NCI-H128 (cell line): Measurements from ENCODE around the gene MZF1.

Experiments used
- DNase-seq: peaks from one replicate; lab custom pipeline; 2025; ENCODE audit not compliant: unreplicated experiment; lab: John Stamatoyannopoulos, UW

The MZF1 gene

GRCh38 chr19:58570770-58571574 lies 2.2 kb downstream of the MZF1 start:
- DNase-seq = no peak

GRCh38 chr19:58569943-58570670 lies 3.0 kb downstream of the MZF1 start:
- DNase-seq = no peak

DNA sequence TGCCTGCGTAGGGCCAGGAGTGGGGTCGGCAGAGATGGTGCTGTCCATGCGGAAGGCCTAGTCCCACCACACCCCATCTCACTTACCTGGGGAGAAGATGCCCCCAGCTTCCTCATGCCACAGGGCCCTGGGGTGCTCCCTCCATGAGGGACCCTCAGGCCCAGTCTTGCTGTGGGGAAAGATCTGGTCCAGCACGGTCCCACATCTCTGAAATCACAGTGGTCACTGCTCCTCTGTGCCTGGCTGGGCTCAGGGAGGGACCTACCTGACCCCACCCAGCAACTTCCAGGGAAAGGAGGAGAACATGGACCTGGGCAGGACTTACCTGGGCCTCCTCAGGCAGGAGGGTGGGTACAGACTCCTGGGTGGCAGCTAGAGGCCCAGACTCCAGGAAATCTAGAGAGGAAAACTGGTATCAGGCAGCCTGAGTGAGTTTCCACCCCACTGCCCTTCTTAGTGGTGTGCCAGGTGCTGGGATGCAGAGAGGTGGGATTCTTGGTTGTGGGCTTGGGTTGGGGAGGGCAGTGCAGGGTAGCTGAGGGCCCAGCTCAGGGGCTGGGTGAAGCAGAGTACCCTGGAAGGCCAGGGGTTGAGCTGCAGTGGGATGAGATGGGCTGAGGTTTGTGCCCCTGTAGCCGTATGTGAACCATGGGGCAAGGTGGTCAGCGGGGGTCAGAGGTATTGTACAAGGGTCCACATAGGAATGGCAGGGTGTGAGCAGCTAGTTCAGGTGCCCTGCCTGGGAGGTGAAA lies 3.8 kb downstream of the MZF1 start:
- no peak for DNase-seq

- no peak for DNase-seq
Measured at GRCh38 chr19:58568453-58569130, 4.5 kb downstream of the MZF1 start.

- DNase-seq = no peak
Measured at GRCh38 chr19:58566989-58567388, 6.1 kb downstream of the MZF1 start.

DNA sequence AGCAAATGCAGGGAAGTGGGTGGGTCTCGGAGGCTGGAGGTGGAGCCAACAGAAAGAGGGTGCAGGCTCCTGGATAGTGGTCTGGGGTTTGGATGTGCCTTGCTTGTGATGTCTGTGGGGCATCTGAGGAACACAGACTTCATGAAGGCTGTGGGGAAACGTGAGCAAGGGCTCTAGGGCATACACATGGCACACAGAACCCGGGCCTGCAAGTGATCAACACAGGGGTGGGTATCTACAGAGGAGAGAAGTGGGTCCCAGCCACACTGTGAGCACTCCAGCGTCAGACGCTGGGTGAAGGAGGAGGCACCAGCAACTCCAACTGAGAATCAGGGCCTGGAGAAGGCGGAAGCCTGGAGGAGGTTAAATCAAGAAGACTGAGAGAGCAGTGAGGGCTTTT lies 9.3 kb downstream of the MZF1 start:
- DNase-seq = no peak

DNA sequence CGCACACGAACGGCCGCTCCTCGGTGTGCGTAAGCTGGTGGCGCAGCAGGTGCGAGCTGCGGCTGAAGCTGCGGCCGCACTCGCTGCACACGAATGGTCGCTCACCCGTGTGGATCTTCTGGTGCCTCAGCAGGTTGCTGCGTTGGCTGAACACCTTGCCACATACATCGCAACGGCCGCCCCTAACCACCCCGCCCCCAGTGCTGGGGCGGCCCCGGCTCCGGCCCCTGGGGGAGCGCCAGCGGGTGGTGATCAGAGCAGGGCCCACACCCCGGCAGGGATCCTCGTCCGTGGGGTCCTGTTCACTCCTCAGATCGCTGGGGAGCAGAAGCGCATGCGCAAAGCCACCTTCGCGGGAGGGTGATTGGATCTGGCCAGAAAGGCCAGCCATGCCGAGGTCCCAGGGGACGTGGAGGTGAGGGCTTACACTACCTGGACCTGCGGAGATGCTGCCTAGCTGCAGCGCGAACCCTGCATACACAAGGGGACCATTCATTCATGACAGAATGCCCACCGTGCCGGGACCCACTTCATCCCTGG lies 10.0 kb downstream of the MZF1 start:
- no peak for DNase-seq

GRCh38 chr19:58562122-58563033 lies 10.8 kb downstream of the MZF1 start:
- DNase-seq = no peak

GRCh38 chr19:58561373-58562121 lies 11.6 kb downstream of the MZF1 start:
- DNase-seq = no peak

- DNase-seq = no peak
Measured at GRCh38 chr19:58560921-58561320, 12.2 kb downstream of the MZF1 start.

DNA sequence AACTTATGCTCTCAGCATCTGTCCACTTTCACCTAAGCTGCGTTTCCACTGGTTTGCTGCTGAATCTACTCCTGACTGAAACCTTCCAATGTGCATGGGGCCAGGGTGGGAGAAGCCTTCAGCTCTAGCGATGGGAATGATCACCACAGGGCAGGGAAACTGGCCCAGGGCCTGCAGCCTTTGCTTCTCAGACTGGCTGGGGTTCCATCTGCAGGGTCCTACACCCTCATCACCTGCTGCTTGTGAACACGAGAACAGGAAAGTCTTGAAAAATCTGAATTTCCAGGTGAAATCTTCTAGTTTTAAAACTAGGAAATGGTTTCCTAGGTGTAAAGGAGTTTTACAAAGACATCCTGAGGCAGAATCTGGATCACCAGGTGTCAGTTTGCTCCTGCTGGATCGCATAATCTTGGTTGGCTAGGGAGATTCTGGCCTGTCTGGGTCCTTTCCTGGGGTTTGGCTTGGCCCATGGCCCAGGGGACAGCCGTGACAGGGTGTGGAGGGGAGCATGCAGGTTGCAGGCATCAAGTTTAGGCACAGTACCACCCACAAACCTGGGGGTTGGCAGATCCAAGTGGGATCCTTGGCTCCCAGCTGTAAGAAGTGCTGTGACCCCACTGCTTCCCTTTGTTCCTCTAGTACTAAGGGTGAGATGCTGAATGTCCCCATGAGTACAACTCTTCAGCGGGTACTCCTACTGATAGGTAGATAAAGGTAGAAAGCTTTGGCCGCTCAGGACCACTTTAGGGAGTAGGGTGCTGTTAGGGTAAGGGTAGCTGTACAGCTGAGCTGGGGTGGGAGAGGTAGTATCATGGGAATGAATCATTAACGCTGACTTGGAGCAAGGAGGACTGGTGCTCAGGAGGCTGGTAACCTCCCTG lies 12.9 kb downstream of the MZF1 start:
- no peak for DNase-seq

DNA sequence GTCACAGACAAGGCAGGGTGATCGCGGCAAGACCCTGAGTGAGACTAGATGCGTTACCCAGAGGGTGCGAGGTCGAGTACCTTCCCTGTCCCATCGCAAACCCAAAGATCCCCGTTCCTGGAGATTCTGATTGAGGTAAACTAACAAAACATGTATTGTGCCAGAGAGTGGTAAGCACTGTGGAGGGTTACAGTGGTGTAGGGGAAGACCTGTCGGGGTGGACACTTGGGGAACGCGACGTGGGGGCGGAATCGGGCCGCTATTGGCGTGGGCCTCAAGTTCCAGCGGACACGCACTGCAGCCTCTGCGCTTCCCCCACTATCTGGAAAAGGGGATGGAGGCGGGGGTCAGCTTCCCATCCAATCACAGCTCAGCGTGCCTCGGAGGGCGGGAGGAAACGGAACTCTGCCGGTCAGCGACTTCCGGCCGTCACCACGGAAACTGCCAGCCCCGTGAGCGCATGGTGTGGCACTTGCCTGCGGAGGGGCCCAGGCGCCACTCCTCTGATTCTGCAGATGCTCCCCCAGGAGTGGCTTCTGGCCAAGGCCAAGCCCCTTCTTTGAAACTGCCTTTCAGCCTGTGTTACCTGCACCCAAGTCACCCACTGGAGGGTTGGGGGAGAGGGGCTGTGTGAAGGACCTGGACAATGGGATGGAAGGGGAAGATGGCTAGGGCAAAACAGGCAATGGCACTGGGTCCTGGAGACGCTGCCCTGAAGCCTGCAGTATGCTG lies 13.7 kb downstream of the MZF1 start:
- DNase-seq = no peak

- DNase-seq = no peak
Measured at GRCh38 chr19:58558623-58559274, 14.4 kb downstream of the MZF1 start.

DNA sequence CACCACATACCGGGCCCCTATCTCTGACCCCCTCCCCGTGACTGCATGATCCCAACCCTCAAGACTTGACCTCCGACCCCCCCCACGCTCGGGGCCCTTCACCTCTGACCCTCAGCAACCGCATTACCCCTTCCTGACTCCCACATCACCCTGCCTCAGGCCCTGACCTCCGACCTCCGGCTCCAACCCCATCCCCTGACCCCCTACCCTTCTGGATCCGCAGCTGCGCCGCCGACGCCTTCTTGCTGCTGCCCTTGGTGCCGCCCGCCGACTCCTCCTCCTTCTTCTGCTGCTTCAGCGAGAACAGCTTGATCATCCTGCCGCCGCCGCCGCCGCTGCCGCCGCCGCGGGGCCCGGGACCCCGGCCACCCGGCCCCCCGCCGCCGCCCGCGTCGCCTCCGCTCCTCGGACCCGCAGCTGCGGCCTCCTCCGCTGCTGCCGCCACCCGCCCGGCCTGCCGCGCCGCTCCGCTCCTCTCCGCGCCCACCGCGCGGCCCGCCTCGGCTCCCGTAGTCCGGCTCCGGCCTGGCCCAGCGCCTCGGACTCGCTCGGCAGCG lies 15.0 kb downstream of the MZF1 start, which contains the start of gene UBE2M:
UBE2M (minus strand) TSS at position 546 of the 557 bp plus-strand sequence; CDS start at position 316, 230 bp downstream.
- DNase-seq = no peak

- DNase-seq = no peak
Measured at GRCh38 chr19:58557221-58558065, 15.7 kb downstream of the MZF1 start.
